HG03060 (cell line): ENCODE data around the gene FAM81A.
"Not testable (repeated sequence)": the region's sequence is repeated elsewhere in the genome, so short reads cannot be mapped to it uniquely, and the experiment has no call there.

ENCODE experiments used
- ATAC-seq: cut with Tn5 transposase; IDR thresholded peaks from one replicate; pipeline ENCODE4 v1.9.1; 2021; ENCODE audit warnings: low read depth, moderate number of reproducible peaks; ENCODE audit not compliant: unreplicated experiment

Gene FAM81A

DNA sequence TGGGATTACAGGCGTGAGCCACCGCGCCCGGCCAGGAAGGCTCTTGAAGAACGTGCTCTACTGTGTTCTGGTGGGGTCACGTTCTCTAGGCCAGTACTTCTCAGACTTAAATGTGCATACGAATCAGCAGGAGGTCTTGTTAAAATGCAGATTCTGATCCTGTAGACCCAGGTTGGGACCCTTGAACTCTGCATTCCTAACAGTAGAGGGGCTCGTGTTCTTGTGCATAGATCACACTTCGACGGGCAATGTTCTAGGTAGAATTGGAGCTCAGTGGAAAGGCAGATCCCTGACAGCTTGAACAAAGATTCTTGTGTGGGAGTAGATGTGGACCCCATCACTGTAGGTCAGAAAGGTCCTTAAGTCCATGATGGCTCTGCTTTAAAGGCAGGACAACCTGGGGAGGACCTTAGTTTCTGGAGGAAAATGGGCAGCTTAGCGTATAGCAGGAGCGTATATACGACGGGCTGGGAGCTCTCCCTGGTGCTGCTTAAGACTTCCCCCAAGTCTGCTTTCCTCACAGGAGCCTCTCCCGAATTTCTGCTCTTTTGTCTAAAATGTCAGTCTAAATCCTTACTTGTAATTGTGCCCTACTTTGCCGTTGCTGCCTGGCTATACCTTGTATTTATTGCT, 16.9 kb upstream of the FAM81A start:
- no peak for ATAC-seq

DNA sequence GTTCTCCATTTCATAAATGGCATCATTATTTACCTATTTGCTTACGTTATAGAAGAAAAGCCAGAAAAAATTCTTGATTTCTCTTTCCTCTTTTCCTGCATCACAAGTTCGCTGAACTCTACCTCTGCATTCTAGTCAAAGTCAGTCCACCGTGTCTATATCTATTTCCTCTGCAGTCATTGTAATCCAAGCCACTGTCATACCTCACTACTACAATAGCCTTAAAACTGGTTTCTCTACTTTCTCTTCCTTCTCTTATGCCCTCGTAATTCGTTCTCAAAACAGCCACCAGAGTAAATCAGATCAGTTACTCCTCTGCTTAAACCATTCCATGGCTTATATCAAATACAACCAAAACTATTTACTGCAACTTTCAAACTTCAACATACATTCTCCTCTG, 13.4 kb upstream of the FAM81A start:
- no peak for ATAC-seq

DNA sequence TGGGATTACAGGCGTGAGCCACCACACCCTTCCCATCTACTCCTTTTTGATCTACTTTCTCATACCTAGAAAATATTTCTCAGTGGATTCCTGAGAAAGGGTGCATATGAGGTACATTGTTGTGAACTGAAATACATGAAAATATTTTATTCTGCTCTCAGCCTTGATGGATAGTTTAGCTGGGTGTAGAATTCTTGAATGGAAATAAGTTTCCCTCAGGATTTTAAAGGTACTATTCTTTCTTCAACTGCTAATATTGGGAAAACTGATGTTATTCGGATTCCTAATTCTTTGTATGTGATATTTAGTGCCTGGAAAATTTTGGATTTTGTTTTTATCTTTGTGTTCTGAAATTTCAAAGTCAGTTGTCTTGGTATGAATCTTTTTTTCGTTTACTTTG, 9.1 kb upstream of the FAM81A start:
- not testable (repeated sequence) for ATAC-seq

DNA sequence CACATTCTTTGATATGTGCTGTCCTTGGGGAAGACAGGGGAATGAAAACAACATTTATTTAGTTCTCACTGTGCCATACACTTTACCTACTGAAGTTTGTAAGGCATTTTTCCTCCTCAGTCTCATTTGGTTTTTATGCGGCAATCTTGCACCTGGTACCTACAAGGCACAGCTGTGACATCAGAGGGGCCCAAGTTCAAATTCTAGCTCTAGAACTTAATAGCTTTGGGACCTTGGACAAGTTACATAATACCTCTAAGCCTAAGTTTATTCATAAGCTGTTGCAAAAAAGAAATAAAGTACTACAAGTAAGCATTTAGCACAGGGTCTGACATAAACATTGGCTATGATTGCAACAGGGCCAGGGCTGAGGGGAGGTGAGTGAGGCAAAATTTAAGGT, 5.6 kb upstream of the FAM81A start:
- ATAC-seq: no peak

DNA sequence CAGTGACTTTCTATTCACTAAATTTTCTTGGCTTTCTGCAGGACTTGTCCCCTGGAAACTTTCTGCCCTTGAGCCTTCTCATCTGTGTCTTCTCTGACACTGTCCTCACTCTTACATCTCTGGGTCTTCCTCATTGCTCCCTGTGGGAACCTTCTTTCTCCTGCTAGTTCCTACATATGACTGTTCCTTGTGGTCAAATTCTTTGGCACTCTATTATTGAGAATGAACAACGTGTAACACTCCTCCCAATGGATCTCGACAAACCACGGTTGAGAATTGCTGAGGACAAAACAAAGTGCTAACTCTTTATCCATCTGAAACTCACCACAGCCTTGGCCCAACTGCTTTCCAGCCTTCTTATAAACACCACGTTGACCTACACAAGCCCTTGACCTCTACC, 3.5 kb upstream of the FAM81A start:
- no peak for ATAC-seq

DNA sequence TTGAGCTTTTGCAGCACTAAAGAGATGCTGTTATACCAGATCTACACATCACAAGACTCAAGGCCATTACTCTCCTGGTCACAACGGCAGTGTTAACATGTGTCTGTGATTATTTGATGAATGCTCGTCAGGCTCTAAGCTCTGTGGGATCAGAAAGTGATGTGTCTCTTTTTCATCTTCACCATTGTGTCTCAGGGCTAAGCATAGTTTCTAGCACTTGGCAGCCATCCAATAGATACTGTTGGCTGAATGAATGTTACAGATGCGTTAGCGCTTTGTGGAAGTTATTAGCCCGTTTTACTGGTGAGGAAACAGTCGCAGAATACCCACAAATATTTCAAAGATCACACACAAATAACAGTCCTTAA, 1.2 kb upstream of the FAM81A start:
- ATAC-seq: no peak

DNA sequence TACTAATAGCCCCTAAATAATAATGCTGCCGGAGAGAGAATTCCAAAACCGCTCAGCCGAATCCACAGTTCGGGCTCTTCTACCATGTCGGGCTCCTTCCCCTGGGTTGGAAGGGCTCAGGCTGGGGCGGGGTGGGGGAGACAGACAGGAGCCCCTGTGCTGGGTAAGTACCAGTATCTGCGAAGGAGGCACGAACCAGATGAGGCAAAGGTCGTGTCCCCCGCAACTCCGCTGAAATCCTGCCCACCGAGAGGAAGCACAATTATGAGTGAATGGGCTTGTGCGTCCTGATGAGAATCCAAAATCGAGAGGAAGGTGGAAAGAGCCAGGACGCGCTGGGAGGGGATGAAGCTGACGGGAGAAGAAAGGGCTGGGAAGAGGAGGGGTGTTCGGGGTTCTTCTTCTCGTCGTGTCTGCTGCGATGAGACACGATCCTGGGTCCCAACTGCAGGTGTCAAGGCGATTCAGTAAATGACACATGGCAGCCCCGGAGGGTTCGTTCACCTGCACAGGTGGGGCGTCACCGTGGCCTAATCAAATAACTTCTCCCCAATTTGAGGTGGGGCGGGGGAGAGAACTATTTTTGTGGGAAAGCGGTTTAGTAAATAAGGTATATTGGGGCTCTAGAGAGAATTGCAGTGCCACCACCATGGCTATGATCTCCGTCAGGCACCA, 707 bp upstream of the FAM81A start:
- ATAC-seq: no peak

DNA sequence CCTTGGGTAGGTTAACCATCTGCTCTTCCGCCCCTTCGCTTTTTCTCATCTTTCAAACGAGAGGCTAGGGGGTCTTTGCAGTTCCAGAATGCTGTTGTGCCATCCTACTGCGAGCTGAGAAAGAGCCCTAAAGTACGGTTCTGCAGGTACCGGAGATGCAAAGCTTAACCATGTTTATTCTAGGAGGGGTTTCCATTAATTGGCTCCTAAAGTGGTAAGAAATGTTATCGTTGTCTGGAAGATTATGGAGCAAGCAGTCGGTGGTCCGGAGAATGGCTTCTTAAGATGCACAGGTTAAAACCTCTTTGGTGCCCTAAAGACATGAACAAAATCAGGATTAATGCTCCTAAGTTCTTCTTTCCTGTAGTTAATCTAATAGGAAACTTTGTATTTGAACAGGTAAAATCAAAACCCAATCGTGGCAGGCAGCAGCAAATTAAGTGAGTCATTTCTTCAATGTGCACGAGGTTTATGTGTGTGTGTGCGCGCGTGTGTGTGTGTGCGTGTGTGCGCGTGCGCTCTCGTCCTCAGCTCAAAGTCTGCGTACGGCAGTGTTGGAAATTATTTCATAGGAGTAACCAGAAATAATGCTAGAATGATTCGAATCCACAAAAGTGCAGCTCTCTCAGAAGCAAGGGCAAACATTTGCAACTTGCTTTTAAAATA, 772 bp downstream of the FAM81A start:
- no peak for ATAC-seq

DNA sequence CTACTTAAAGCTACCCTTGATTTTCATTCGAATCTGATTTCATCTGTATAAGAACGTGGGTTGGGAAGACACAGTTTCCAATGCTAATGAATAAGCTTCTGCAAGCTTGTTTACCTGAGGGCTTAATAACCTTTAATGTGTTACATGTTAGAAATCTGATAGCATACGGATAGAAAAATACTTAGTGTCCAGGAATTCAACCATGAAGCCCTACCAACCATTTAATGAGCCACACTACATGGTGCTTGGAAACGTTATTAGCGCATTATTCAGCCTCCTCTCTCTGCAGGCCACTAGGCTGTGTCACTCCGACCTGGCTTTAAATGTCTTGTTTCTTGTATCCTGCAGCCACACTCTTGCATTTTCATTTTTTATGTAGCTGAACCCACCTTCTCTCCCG, 1.6 kb downstream of the FAM81A start:
- no peak for ATAC-seq

DNA sequence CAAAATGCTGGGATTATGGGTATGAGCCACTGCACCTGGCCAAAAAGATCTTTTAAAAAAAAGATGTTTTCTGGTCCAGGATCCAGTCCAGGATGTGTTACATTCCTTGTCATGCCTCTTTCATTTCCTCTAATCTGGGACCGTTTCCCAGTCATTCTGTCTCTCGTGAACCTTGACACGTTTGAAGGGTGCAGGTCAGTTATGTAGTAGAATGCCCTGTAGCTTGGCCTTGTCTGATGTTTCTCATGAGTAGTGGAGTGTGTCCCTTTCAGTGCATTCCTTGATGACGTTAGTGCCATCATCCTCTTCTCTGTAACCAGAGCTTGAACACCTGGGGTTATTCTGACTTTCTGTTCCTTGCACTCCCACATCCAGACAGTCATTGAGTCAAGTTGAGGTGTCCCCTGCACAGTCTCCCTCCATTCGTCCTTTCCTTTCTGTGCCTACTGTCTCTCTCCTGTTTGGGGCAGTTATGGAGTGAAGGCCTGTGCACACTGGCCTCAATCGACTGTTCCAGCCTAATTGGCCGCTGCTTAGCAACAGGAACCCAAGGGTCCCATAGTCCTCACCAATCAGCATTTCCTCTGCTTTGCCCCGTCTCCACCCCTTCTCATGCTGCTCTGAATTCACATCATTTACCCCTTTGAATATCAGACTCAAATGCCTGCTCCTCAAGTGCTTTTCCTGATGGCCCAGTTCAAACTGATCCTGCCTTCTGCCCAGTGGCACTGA, 5.5 kb downstream of the FAM81A start:
- no peak for ATAC-seq

DNA sequence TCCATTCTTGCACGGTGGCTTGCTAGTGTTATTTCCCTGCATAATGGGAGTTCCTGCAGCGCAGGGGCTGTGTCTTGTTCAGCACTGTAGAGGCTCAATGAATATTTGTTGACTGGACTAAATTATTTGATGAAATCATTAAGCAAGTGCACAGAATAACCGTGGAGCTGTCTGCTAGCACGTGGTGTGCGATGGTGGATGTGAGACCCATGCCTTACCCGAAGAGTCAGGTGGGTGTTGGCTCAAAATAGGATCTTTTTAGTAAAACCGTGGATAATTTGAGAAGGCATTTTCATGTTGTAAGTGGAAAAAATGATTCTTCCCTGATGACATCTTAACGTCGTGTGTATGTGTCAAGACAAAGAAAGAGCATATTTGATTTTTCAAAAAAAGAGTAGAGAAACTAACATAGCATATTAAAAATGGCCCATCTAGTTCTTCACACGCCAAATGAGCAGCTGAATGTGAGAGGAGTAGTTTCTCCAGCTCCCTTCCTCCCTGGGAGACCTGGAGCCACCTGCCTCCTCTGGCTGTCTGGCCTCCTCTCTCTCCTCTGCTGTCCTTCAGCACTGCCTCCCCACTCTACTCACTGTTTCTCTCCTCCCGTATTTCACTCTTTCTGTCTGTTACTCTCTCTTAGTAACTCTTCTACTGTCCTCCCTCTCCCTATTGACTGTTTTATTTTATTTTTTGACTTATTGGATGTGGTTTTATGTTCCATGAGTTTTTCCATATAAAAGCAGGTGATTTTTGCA, 6.3 kb downstream of the FAM81A start:
- ATAC-seq: no peak

DNA sequence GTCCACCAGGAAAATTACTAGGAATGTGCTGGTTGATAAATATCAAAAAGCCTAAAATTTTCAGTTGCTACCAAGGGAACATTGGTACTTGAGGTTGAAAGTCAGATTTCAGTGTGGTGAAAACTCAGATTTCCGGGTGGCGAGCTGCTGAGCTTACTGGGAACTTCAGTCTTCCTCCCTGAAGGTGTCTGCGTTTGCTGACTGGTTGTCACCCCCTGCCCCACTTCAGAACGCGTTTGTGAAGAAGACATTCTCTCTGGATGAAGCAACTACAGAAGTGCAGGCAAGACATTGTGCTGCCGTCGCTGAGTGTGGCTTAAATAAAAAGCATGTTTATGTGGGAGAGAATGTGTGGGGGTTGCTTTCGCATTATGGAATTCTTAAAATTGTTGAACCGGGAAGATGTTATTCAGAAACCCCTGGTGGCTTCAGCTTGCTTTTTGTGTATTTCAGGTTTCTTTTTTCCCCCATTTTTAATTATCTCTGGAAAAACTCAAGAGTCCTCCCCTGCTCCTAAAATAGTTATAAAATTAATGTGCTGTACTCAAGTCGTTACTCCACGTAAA, 7.1 kb downstream of the FAM81A start:
- ATAC-seq: no peak

DNA sequence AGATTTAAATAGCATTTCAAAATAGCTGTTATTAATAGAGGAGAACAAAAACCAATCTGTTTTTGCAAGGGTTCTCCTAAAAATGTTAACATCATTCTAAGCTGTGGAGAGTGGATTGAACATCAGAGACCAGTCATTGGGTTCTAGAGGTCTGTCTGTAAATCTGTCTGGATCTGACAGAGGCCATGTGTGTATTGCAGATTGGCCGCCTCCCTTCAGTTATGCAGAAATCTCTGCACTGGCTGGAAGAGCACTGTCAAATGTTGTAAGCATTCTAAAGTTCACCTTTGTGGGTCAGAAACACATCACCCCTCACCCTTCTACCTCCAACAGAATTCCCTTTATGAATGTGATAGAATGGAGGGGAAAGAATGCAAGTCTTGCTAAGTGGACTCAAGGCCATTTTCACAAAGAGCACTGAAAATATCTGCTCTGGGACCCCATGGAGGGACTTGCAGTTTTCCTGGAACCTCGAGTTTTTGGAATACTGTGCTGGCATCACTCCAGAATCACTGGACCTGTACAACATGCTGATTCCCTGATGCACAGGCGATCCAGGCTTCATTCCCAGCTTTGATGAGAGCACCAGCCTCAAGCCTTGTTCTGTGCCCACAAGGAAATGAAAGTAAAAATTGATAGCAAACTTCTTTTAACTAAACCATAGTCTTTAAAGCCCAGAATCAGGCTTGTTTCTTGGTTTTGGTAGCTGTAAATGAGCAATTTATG, 8.4 kb downstream of the FAM81A start:
- ATAC-seq: no peak

DNA sequence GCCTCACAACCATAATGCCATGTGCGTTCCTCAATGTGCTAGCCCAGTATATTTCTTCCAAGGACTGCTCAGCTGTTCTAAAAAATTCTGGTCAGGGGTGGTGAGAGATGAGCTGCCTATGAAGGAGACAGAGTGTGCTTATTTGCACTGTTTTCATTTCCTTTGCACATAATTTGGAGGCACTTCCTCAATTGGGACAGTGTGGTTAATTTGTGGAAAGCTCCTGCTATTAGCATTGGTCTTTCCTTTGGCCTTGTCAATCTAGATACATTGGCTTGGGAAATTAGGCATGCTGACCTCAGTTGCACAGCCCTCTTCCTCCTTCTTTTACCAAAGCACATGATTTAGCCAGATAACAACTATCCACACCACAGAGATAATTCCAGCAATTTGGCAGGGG, 9.4 kb downstream of the FAM81A start:
- no peak for ATAC-seq

DNA sequence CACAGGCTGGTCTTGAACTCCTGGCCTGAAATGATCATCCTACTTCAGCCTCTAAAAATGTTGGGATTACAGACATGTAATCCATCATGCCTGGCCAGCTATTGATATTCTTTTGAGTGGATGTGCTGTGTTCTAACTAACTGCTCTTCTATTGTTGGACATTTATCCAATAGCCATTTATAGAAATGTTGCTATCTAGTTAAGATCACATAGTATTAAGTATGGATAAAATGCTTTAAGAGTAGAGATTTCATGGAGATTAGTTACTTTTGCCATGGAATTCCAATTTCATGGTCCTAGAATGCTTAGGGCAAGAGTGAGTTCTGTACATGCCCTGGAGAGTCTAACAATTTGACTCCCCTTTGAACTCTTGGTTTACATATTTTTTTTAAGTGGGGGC, 10.9 kb downstream of the FAM81A start:
- no peak for ATAC-seq

DNA sequence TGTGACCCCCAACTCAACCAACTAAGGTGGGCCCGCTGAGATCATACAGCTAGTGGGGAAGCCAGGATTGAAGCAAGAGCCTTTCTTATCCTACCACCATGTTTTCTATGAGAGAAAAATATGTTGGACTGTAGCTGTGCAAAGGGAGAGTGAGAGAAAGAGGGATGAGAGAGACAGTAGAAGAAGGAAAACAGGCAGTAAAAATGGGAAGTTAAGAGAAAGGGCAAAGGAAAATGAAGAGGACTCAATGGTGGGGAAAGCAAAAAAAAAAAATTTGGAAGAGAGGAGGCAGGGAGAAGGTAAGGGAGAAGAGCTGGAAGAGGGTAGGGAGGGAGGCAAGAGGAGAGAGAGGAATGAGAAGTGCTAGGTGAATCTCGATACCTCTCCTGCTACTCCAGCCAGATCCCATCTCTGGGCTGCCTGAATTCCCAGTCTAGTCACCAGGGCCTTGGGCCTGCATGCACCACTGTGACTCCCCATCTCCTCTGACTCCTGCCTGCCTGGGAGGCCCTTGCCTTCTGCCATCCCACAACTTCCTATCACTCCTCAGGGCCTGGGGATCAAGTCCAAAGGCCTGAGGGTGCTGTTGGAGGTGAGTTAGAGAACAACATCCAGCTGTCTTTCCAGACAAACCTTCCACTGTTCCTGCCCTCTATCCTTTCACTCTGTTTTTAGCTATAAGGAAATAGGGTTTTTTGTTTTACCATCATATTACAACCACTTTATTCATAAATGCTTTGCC, 15.7 kb downstream of the FAM81A start:
- ATAC-seq: no peak

DNA sequence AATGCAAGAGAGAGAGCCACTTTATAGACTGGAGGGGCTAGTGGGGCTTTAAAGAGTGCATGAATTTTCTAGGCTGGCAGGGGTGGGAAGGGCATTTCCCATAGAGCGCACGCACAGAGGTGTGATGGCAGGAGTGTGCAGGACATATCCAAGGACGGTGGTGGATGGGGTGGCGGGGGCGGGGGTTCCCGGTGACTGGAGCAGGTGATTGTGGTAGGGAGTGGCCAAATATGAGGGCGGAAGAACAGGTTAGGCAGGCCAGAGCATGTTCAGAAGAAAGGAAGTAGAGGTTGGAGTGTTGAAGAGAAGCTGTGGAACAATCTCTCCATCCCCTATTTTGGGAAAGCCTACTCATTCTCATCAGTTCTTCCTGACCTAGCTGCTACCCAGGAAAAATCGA, 18.1 kb downstream of the FAM81A start:
- ATAC-seq: no peak

DNA sequence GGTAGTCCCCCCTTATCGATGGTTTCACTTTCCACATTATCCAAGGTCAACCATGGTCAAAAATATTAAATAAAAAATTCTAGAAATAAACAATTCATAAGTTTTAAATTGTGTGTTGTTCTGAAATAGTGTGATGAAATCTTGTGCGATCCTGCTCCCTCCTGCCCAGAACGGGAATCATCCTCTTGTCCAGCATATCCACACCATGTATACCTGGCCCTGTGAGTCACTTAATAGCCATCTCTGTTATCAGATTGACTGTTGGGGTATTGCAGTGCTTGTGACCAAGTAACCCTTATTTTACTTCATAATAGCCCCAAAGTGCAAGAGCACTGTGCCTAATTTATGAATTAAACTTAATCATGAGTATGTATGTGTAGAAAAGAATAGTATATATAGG, 19.1 kb downstream of the FAM81A start:
- no peak for ATAC-seq

DNA sequence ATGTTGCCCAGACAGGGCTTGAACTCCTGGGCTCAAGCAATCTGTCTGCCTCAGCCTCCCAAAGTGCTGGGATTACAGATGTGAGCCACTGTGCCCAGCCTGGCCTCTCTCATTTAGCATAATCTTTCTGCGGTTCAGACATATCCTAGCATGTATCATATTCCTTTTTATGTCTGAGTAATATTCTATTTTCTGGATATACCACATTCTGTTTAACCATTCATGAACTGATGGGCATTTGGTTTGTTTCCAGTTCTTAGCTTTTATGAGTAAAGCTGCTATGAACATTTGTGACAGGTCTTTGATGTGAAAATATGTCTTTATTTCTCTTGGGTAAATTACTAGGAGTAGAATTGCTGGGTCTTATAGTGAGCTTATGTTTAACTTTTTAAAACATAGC, 23.5 kb downstream of the FAM81A start:
- ATAC-seq: no peak
